ENCODE data around the gene LSM2. TPM values are rescaled to one million over a fixed set of nuclear protein-coding genes. Genes with fewer than 3 reads are reported as not detected.

LSM2 gene
- total and polyA plus RNA-seq, 9 of the 15 experiments (the other 6 are each of a cell fraction or from before 2014, with no cell fraction given) = 154 to 407 (median 223) TPM

DNA sequence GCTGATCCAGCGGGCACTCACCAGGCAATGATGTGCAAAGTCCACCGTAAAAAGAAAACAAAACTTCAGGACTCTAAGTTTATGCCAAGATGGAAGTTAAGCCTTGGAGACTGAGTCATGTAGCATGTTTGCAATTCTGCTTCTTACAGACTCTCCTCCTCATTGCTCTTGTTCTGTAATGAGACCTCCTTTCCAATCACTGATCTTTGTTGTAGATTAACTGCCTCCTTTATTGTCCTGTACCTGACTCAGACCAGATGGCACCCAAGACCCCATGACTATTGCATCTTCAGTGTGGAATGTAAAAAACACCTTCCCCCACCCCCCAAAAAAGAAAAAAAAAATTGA is 44.7 kb upstream of the LSM2 start:
- Histone ChIP-seq H3K27me3 (ENCODE audit: control insufficient read depth in 2 of 2, insufficient read depth in 2 of 2, low read length in 2 of 2) (no peaks in the 10 kb centered on the region), H4K20me1 (replicated peaks; ENCODE audit: control insufficient read depth, insufficient read depth, low read length) (no peaks in the 10 kb centered on the region), H3K36me3 (ENCODE audit: control insufficient read depth, insufficient read depth, low read length) (no peaks in the 10 kb centered on the region), H3K9me3 (replicated peaks; ENCODE audit: control insufficient read depth, insufficient read depth, low read depth, low read length) (no peaks in the 10 kb centered on the region; the same call in 1 of the 2 replicates), H3K79me2 (ENCODE audit: control insufficient read depth, insufficient read depth, low read length) (no peaks in the 10 kb centered on the region), H3K4me2 (ENCODE audit: insufficient read depth, low read length) (no peak overlapping the region), H3K9ac (ENCODE audit: insufficient read depth in 1 of 2, low read depth in 2 of 2, low read length in 2 of 2) (no peak overlapping the region), H3K9me1 (ENCODE audit: control insufficient read depth, insufficient read depth, low read length) (no peaks in the 10 kb centered on the region), H3K4me3 (no peak overlapping the region), H2AFZ (ENCODE audit: low read depth, low read length) (peak overlapping the region; percentile 4; the same call in 1 of the 2 replicates), H3K27ac (ENCODE audit: extremely low read depth, low read depth, low read length) (no peak overlapping the region), H3K4me1 (replicated peaks in 1 of 2; ENCODE audit: control insufficient read depth in 2 of 2, insufficient read depth in 2 of 2, low read length in 2 of 2) (peaks cover 0 to 8% of the 10 kb centered on the region in 2 experiments; a peak in 2 of 5 replicates)
- TF ChIP-seq, protein P1, sequence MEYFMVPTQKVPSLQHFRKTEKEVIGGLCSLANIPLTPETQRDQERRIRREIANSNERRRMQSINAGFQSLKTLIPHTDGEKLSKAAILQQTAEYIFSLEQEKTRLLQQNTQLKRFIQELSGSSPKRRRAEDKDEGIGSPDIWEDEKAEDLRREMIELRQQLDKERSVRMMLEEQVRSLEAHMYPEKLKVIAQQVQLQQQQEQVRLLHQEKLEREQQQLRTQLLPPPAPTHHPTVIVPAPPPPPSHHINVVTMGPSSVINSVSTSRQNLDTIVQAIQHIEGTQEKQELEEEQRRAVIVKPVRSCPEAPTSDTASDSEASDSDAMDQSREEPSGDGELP (CRISPR knock-in tag; IDR thresholded peaks at IDR 0.05; ENCODE audit: borderline replicate concordance) = peak; percentile 18; the same call in 1 of the 2 replicates
- TF ChIP-seq BRCA1 (IDR thresholded peaks at IDR 0.05) (no peak), BRCA1 (CRISPR knock-in tag; IDR thresholded peaks at IDR 0.05) (0 out of 2 replicates have a peak, but pooled peaks have one; percentile 17), ZFX (CRISPR knock-in tag; IDR thresholded peaks at IDR 0.05) (0 out of 2 replicates have a peak, but pooled peaks have one; percentile 17), OTX1 (CRISPR knock-in tag; IDR thresholded peaks at IDR 0.05) (no peak)
- TF ChIP-seq, protein P2, sequence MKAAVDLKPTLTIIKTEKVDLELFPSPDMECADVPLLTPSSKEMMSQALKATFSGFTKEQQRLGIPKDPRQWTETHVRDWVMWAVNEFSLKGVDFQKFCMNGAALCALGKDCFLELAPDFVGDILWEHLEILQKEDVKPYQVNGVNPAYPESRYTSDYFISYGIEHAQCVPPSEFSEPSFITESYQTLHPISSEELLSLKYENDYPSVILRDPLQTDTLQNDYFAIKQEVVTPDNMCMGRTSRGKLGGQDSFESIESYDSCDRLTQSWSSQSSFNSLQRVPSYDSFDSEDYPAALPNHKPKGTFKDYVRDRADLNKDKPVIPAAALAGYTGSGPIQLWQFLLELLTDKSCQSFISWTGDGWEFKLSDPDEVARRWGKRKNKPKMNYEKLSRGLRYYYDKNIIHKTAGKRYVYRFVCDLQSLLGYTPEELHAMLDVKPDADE (conservative IDR thresholded peaks at IDR 0.05; ENCODE audit: control insufficient read depth, low read depth, low read length) = 0 out of 2 replicates have a peak, but pooled peaks have one; percentile 36
- in situ Hi-C loops (cut with MboI) = no loop called here
- ATAC-seq (no peak), DNase-seq (ENCODE audit: extremely low read depth in 1 of 4, low spot score in 3 of 4) (no peak), FAIRE-seq (no peak)
- POLR2A ChIA-PET = interaction anchor here (1.0 to 15.7 kb wide), 5 partner anchors 8 to 200 kb away, joined by 3 to 229 read pairs (median 4); partner anchors contain the start of gene GPANK1
- CTCF ChIA-PET (ENCODE audit: low intra/inter-chr PET ratio) = interaction anchor here (0.9 kb wide), 1 partner anchor 126 kb away, joined by 3 read pairs; no protein-coding TSS in a partner anchor
- no TSS peak for BruUV-seq (replicated peaks)
- WGBS (ENCODE audit: insufficient coverage, low coverage, missing lambda C conversion rate) = 22% methylated on average over 2 of the region's 2 CpGs
- intact Hi-C loops (cut with micrococcal nuclease) = no loop called here
